Kidney capillary endothelial cell (primary cell): ENCODE data around the gene PCGF3.
A peak's percentile ranks its signal among the peaks of the same experiment; 100 is the strongest.
"Not testable (repeated sequence)": the region's sequence is repeated elsewhere in the genome, so short reads cannot be mapped to it uniquely, and the experiment has no call there.

Experiments used
- DNase-seq: peaks from one replicate; pipeline ENCODE4 v3.0.0-alpha.2; 2018; ENCODE audit warnings: low spot score

The PCGF3 gene

DNA sequence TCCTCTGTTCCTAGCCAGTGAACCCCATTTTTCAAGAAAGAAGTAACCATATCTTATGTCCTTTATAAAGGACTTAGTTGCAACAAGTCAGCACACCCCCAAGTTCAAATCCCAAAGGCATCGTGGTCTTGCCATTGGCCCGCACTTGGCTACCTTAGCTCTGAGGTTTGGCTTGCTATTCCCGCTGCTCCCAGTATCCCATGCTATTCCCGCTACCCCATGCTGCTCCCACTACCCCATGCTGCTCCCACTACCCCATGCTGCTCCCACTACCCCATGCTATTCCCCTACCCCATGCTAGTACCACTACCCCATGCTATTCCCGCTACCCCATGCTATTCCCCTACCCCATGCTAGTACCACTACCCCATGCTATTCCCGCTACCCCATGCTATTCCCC is 37.4 kb upstream of the PCGF3 start:
- not testable (repeated sequence) for DNase-seq

- DNase-seq: not testable (repeated sequence)
Observed at GRCh38 chr4:669806-670559, 35.6 kb upstream of the PCGF3 start.

DNA sequence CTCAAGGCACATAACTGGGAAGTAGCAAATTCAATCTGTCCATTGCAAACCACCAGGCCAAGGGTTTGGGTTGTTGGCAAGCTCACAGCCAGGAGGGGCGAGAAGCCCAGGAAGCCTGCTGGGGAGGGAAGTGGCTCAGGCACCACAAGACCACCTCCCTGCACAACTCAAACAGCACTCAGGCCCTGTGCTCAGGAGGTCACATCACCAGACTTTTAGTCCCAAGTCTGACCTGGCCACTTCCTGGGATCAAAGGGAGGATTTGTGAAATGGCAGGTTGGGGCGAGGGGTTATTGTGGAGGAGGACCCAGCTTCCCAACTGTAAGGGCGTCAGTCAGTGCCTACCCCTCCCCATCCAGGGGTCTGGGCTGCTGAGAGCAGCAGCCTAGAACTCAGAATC is 33.9 kb upstream of the PCGF3 start:
- DNase-seq: no peak

DNA sequence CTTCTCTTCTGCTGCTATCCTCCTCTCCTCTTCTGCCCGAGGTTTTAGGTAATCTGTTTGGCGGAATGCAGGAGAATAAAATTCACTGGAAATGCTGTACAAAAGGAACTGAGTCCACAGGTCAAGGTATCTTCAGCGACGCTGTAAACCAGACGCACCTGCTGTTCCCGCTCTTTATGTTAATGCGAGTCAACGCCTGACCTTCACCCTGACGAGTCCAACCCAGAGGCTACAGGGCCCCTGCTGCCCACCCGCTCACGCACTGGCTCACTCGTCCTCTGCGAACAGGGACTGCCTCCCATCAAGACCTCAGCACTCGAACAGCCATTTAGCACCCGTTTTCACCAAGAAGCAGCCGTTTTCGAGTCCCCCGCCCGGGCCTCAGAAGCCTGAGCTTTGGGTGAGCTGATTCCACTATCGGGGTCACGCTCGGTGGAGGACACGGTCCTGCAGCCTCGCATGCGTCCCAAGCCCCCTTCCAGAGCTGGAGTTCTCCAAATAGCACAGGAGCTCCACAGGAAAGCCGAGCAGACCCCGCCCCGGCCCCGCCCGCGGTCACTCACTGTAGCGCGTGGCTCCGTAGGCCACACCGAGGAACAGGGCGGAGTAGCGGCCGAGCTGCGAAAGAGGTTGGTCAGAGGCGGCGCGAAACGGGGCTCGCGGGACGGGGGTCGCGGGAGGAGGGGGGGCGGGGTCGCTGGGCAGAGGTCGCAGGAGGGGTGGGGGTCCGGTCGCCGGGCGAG is 32.1 kb upstream of the PCGF3 start:
- DNase-seq: no peak

DNA sequence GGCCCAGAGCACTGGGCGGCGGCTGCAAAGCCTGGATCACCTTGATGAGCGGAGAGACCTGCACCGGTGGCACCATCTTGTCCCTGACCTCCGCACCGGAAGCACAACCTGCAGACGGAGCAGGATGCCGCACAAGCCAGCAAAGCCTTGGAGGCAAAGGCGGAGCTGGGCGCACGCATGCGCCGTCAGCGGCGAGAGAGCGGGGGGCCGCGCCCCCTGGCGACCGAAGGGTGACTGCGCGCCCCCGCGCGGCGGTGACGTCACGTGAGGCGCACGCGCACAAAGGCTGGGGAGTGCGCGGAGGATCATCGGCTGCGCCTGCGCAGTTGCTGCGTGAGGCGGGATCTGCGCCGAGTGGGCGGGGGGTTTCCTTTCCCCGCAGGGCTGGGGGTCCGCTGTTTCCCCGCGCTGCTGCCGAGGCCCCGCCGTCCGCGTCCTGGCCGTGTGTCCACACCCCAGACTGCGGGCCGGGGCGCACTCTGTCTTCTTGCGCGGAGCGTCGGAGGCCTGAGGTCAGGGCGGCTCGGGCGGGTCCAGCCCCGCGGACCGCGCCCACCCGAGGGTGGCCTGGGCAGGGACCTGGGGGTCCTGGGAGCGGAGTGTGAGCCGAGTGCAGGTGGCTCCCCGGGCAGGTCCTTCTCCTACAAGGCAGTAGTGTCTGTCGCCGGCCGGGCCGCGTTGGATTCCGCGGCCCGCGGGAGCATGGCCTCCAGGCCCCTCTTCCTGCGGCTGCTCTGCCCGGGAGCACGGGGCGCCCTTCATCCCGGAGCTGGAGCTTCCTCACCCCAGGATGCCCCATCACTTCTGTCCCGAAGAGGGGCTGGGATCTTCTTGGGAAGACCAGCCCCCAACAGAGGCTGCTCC is 31.2 kb upstream of the PCGF3 start, which contains the start of the genes ATP5ME and MYL5:
ATP5ME (minus strand) TSS at position 105 of the 864 bp plus-strand sequence; CDS start at position 76, 29 bp downstream.
MYL5 (plus strand) TSS at position 371 of the 864 bp plus-strand sequence. CDS start 3,485 bp downstream, outside the sequence.
- DNase-seq: peak; percentile 95

DNA sequence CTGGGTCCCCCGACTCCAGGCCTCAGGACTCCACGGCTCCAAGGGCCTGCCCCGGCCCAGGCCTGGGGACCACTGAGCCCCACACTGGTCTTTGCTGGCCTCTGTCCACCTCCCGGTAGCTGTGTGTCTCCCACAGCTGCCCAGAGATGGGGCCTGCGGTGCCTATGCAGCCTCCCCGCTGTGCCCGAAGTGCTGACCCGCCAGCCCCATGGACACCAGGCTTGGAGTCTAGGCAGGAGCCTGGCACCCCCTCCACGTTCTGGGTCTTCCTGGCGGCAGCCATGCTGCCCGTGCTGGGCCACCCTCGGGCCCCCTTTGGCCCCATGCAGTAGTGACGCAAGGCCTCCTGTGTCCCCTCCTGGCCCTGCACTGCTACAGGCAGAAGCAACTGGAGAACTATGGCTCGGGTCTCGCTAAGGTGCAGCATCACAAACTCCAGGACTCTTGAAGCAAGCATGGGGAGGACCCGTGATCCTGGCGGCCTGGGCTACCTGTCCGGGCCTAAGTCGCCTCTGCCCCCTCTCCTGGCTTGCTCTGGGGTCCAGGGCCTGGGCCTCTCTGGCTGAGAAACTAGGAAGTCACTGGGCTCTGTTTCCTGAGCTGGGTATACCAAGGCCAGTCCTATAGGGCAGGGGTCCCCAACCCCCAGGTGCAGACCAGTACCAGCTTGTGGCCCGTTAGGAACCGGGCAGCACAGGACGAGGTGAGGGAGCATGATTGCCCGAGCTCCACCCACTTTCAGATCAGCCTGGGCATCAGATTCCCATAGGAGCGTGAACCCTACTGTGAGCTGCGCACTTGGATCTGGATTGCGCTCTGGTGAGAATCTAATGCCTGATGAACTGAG is 30.4 kb upstream of the PCGF3 start:
- no peak for DNase-seq

- no peak for DNase-seq
Observed at GRCh38 chr4:675980-676870, 29.4 kb upstream of the PCGF3 start.

DNA sequence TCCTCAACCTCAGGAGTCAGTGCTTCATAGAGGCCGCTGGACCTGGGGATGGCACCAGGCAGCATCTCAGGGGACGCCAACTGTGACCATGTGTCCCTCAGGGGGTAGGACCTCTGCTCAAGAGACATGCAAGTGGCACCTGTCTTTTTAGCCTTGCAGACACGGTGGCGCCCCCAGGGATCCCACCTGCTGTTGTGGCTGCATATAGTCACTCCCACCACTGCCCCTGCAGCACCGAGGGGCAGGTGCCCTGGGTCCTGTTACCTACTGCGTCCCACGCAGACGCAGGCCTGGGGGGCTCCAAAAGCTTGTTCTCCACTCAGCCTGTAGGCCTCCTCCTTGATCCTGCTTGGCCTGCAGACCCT is 28.8 kb upstream of the PCGF3 start:
- DNase-seq: no peak

DNA sequence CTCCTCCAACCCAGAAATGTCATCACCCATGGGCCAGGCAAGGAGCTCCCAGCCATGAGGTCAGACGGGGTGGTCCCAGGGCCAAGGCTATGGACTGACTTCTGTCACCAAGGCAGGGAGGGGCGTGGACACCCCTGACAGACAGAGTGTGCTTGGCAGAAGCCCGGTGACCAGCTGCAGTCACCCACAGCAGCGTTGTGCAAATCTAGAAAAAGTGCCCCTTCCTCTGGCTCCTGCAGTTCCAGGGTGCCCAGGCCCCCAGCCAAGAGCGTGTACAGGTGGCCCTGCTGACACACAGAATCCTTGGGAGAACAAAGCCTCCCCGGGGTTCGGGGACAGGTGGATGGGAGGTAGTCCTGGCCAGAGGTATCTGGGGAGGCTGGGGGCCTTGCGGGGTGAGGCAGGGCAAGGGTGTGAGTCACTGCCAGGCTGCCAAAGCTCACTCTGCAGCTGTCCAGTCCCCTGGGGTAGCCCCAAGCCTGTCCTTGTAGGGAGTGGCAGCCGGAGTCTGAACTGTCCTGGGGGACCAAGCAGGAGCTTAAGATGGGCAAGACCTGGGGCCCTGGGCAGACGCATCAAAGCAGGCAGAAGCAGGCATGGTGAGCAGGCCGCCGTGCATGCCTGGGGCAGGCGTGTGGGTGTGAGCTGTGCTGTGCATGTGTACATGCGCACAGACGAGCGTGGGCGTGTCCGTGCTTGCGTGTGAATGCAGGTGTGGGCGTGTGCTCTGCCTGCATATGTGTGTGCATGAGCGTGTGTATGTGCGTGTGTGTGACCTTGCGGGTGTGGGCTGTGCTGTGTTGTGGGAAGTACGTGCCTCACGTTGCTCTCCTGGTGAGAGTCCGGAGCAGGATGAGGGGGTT is 28.0 kb upstream of the PCGF3 start:
- no peak for DNase-seq

DNA sequence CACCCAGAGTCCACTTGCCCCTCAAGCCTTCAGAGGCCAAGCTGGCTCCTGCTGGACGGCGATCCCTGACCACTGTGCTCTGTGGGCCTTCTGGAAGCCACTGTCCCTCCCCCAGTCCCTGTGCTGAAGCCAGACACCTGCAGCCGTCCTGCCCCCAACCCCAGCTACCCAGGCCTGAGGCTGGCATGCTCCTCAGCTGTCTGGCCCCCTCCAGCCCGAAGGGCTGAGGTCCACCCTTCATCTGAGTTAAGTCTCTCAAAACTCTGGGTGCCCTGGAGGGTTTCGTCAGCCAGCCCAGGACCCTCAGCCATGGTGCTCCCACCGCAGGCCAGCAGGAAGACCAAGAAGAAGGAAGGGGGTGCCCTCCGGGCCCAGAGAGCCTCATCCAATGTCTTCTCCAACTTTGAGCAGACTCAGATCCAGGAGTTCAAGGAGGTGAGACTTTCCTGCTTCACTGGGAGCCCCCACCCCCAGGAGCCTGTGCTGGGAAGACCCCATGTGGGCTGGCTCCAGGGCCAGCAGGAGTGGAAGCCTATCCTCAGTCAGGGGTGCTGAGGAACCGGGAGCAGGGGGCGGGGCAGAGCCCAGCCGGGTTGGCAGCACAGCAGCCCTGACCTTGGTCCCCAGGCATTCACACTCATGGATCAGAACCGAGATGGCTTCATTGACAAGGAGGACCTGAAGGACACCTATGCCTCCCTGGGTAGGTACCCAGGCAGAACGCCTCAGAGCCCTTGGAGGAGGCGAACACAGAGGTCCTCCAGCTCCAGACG is 27.1 kb upstream of the PCGF3 start:
- no peak for DNase-seq

- no peak for DNase-seq
Observed at GRCh38 chr4:679104-679481, 26.5 kb upstream of the PCGF3 start.

DNA sequence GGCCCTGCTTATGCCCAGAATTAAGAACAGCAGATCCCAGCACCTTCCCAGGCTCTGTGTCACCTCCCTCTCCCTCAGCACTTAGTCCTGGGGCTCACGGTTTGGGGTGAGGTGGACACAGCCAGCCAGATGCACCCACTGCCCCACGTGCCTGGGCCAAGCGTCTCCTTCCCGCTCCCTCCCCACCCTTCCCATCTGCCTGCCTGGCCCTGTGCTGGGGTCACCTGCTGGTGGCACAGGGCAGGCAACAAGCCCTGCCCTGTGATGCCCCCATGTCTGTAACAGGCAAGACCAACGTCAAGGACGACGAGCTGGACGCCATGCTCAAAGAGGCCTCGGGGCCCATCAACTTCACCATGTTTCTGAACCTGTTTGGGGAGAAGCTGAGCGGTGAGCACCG is 26.0 kb upstream of the PCGF3 start:
- DNase-seq: no peak

GRCh38 chr4:680091-680490 is 25.5 kb upstream of the PCGF3 start:
- DNase-seq: no peak

GRCh38 chr4:680551-680927 is 25.1 kb upstream of the PCGF3 start:
- DNase-seq: no peak

DNA sequence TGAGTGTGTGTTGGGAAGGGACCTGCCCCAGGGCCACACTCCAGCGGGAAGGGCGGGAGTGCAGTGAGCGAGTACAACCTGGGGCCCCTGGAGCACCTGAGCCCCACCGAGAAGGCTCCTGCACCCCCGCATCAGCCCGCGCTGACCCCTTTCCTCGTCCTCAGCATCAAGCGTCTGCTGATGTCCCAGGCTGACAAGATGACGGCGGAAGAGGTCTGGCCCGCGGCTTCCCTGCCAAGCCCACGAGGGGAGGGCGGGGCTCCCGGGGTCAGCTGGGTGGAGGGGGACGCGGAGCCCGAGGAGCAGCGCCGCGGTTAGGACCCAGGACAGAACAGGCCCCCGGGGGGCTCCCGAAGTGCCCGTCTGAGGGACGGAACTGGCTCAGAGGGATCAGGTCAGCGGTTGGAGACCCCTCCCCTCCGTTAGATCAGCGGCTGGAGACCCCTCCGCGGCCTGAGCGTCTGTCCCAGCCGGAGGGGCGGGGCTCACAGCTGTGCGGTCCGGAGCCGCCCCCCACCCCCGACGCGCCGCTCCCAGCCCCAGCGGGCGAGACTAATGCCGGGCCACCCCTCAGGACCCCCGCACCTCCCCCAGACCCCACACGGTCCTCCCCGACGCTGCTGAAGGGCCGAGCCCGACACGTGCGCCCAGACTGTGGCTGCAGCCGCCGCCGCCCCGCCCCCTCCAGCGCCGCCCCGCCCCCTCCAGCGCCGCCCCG is 24.5 kb upstream of the PCGF3 start:
- DNase-seq: no peak

DNA sequence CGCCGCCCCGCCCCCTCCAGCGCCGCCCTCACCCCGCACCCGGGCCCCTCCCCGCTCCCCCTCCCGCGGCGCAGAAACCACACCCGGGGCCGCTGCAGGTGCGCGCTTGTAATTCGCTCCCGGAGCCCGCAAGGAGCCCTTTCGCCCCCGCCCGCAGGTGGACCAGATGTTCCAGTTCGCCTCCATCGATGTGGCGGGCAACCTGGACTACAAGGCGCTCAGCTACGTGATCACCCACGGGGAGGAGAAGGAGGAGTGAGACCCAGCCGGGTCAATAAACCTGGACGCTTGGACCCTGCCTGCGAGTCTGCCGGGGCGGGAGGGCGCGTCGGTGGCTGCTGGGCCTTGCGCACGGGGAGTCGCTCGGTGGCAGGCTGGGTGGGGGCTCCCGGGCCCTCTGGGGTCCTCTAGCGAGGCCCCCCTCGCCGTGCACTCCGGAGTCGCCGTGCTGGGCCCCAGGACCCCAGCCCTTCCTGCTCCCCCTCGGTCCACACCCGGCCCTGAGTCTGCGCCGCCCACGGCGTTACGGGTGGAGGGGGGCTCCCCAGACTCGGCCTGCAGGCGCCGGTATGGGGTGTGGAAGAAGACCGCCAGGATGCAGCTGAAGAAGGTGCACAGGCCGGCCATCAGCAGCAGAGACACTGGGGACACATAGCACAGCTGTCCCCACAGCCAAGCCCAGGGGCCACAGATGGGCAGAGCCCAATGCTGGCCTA is 23.7 kb upstream of the PCGF3 start:
- DNase-seq: no peak

- DNase-seq: no peak
Observed at GRCh38 chr4:682490-683172, 23.0 kb upstream of the PCGF3 start.
